ENCODE results near the gene TWIST2. TPM values are rescaled to one million over a fixed set of nuclear protein-coding genes. Genes with fewer than 3 reads are reported as not detected.

The TWIST2 gene
- polyA plus RNA-seq, 1 donor from 2014 or later, result not detected

DNA sequence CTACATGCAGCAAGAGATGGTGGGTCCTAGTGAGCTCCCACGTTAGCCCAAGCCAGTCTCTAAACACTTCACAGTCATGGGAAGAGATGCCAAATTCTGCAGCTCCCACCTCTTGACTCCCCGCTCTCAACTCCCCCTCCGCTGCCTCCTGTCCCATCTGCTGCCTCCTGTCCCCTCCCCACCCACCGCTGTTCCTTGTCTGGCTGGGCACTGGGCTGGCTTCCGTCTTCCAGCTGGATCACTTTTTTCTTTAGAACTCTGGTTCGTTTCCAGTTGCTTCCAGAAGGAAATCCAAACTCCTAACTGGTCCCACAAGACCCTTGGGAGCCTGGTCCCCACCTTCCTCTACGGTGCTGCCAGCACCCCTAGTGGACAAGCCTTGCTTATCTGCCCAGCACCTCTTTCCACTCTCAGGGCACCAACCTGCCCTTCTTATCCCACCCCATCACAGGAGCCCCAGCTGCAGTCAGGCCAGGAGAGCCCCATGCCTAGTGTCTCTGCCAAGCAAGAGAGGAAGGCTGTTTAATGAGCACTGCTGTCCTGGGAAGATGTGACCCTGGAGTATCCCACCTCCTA is 12.1 kb upstream of the TWIST2 start:
- no peaks in the 10 kb centered on the region for H4K20me1 ChIP-seq (ENCODE audit: insufficient read depth)
- no peaks in the 10 kb centered on the region for H3K27me3 ChIP-seq (ENCODE audit: insufficient read depth, low read depth, low read length)
- no peak overlapping the region for H3K4me3 ChIP-seq (ENCODE audit: low read length)
- H3F3A ChIP-seq (ENCODE audit: insufficient read depth, low read length, poor library complexity, severe bottlenecking), result no peaks in the 10 kb centered on the region
- H3K9ac ChIP-seq (ENCODE audit: low read length), result no peak overlapping the region
- no peaks in the 10 kb centered on the region for H3K79me2 ChIP-seq (replicated peaks; ENCODE audit: insufficient read depth, low read length)
- no peaks in the 10 kb centered on the region for H3K9me2 ChIP-seq (ENCODE audit: insufficient read depth, low read length)
- no peak overlapping the region for H3K27ac ChIP-seq (ENCODE audit: low read length)
- no peak overlapping the region for H3K4me2 ChIP-seq (ENCODE audit: low read length)
- no peaks in the 10 kb centered on the region for H3K9me3 ChIP-seq (ENCODE audit: low read length)
- H2AFZ ChIP-seq (ENCODE audit: low read depth, low read length), result no peak overlapping the region
- H3K36me3 ChIP-seq (ENCODE audit: insufficient read depth, low read length), result no peaks in the 10 kb centered on the region
- no peak for TF ChIP-seq POLR2AphosphoS5 (IDR thresholded peaks at IDR 0.05)
- TF ChIP-seq TAF1 (IDR thresholded peaks at IDR 0.05; ENCODE audit: low read depth), result no peak
- TF ChIP-seq SMC3 (conservative IDR thresholded peaks at IDR 0.05; ENCODE audit: poor library complexity), result no peak
- TF ChIP-seq EP300 (conservative IDR thresholded peaks at IDR 0.05; ENCODE audit: poor library complexity, severe bottlenecking), result no peak
- TF ChIP-seq, protein P1, sequence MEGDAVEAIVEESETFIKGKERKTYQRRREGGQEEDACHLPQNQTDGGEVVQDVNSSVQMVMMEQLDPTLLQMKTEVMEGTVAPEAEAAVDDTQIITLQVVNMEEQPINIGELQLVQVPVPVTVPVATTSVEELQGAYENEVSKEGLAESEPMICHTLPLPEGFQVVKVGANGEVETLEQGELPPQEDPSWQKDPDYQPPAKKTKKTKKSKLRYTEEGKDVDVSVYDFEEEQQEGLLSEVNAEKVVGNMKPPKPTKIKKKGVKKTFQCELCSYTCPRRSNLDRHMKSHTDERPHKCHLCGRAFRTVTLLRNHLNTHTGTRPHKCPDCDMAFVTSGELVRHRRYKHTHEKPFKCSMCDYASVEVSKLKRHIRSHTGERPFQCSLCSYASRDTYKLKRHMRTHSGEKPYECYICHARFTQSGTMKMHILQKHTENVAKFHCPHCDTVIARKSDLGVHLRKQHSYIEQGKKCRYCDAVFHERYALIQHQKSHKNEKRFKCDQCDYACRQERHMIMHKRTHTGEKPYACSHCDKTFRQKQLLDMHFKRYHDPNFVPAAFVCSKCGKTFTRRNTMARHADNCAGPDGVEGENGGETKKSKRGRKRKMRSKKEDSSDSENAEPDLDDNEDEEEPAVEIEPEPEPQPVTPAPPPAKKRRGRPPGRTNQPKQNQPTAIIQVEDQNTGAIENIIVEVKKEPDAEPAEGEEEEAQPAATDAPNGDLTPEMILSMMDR (IDR thresholded peaks at IDR 0.05; ENCODE audit: poor library complexity, severe bottlenecking), result no peak
- TF ChIP-seq, protein P2, sequence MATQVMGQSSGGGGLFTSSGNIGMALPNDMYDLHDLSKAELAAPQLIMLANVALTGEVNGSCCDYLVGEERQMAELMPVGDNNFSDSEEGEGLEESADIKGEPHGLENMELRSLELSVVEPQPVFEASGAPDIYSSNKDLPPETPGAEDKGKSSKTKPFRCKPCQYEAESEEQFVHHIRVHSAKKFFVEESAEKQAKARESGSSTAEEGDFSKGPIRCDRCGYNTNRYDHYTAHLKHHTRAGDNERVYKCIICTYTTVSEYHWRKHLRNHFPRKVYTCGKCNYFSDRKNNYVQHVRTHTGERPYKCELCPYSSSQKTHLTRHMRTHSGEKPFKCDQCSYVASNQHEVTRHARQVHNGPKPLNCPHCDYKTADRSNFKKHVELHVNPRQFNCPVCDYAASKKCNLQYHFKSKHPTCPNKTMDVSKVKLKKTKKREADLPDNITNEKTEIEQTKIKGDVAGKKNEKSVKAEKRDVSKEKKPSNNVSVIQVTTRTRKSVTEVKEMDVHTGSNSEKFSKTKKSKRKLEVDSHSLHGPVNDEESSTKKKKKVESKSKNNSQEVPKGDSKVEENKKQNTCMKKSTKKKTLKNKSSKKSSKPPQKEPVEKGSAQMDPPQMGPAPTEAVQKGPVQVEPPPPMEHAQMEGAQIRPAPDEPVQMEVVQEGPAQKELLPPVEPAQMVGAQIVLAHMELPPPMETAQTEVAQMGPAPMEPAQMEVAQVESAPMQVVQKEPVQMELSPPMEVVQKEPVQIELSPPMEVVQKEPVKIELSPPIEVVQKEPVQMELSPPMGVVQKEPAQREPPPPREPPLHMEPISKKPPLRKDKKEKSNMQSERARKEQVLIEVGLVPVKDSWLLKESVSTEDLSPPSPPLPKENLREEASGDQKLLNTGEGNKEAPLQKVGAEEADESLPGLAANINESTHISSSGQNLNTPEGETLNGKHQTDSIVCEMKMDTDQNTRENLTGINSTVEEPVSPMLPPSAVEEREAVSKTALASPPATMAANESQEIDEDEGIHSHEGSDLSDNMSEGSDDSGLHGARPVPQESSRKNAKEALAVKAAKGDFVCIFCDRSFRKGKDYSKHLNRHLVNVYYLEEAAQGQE (IDR thresholded peaks at IDR 0.05; ENCODE audit: borderline replicate concordance), result no peak
- TF ChIP-seq RAD21 (conservative IDR thresholded peaks at IDR 0.05), result no peak
- TF ChIP-seq MXI1 (conservative IDR thresholded peaks at IDR 0.05; ENCODE audit: poor library complexity, severe bottlenecking), result no peak

DNA sequence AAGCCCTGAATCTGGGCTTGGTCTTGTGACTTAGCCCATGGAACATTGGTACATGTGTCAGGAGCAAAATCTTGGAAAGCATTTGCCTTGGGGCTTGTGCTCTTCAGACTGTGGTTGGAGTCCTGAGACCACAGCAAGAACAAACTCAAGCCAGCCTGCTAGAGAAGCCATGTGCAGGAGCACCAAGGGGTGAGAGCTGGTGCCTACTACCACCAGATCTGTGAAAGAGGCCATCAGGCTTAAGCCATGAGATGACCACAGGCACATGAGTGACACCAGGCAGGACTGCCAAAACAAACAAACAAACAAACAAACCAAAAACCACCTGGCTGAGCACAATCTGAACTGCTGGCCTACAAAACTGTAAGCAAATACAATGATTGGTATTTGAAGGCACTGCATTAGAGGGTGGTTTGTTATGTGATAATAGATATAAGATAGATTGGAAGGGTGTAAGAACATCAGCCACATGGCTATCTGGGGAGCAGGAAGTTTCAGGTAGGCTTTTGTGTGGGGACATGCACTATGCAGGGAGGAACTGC is 9.0 kb upstream of the TWIST2 start:
- Histone ChIP-seq H2AFZ (ENCODE audit: low read depth, low read length) (no peak overlapping the region), H3K79me2 (replicated peaks; ENCODE audit: insufficient read depth, low read length) (no peaks in the 10 kb centered on the region), H3K9me2 (ENCODE audit: insufficient read depth, low read length) (no peaks in the 10 kb centered on the region), H3K36me3 (ENCODE audit: insufficient read depth, low read length) (no peaks in the 10 kb centered on the region), H3K4me2 (ENCODE audit: low read length) (no peak overlapping the region), H3F3A (ENCODE audit: insufficient read depth, low read length, poor library complexity, severe bottlenecking) (no peaks in the 10 kb centered on the region), H3K4me3 (ENCODE audit: low read length) (no peak overlapping the region), H3K27me3 (ENCODE audit: insufficient read depth, low read depth, low read length) (no peaks in the 10 kb centered on the region), H3K9me3 (ENCODE audit: low read length) (no peaks in the 10 kb centered on the region), H3K9ac (ENCODE audit: low read length) (no peak overlapping the region), H3K27ac (ENCODE audit: low read length) (no peak overlapping the region), H4K20me1 (ENCODE audit: insufficient read depth) (no peaks in the 10 kb centered on the region)
- TF ChIP-seq EZH2 (IDR thresholded peaks at IDR 0.05; ENCODE audit: borderline replicate concordance, insufficient read depth, low read length, poor library complexity, severe bottlenecking) (no peak), RAD21 (conservative IDR thresholded peaks at IDR 0.05) (no peak), SMC3 (conservative IDR thresholded peaks at IDR 0.05; ENCODE audit: poor library complexity) (no peak), EP300 (conservative IDR thresholded peaks at IDR 0.05; ENCODE audit: poor library complexity, severe bottlenecking) (no peak), TAF1 (IDR thresholded peaks at IDR 0.05; ENCODE audit: low read depth) (no peak), MXI1 (conservative IDR thresholded peaks at IDR 0.05; ENCODE audit: poor library complexity, severe bottlenecking) (no peak), POLR2AphosphoS5 (IDR thresholded peaks at IDR 0.05) (no peak)
- TF ChIP-seq, protein P2 (IDR thresholded peaks at IDR 0.05; ENCODE audit: borderline replicate concordance), result no peak
- TF ChIP-seq, protein P1 (IDR thresholded peaks at IDR 0.05; ENCODE audit: poor library complexity, severe bottlenecking), result no peak

Data from neural cell (in vitro differentiated cells).